HEK293 (cell line): ENCODE results near the gene COTL1.

Experiments used
- CTCF ChIA-PET: fragments of 350-600 bp; formaldehyde crosslinking; extraction: SDS; loops from one replicate; lab custom pipeline; 2021; ENCODE audit warnings: antibody characterized with exemption; lab: Yijun Ruan, JAX
- POLR2A ChIA-PET: fragments of 300-600 bp; formaldehyde crosslinking; extraction: SDS; loops from one replicate; lab custom pipeline; 2020; ENCODE audit warnings: antibody characterized with exemption, inconsistent platforms; lab: Yijun Ruan, JAX
- H3K27ac ChIP-seq: fragments of 200-500 bp; sonication (Bioruptor generic); 2 replicates; pipeline ENCODE4 v1.5.1; 2014; ENCODE audit warnings: low read depth, low read length, control low read depth, inconsistent platforms; ENCODE audit errors: extremely low read depth
- H3K36me3 ChIP-seq, 2 experiments: fragments of 200-500 bp in 1 of 2; sonication (Bioruptor generic) in 1 of 2; 1 replicate in 1 of 2; 2 replicates in 1 of 2; pipeline ENCODE4 v1.5.1; 2014 to 2017; ENCODE audit warnings: inconsistent platforms in 2 of 2, low read length in 2 of 2; ENCODE audit not compliant: control insufficient read depth in 2 of 2, insufficient read depth in 1 of 2
- H3K4me1 ChIP-seq: fragments of 200-500 bp; sonication (Bioruptor generic); 2 replicates; pipeline ENCODE4 v1.5.1; 2014; ENCODE audit warnings: mild to moderate bottlenecking, low read length, inconsistent platforms; ENCODE audit not compliant: control insufficient read depth, insufficient read depth
- H3K4me3 ChIP-seq: 2 replicates; pipeline ENCODE4 v1.5.1; 2011; ENCODE audit warnings: low read depth, mild to moderate bottlenecking, control low read depth, low read length, moderate library complexity
- H3K9me3 ChIP-seq: fragments of 200-500 bp; sonication (Bioruptor generic); 2 replicates; pipeline ENCODE4 v1.5.1; 2014; ENCODE audit warnings: low read depth, low read length, inconsistent platforms; ENCODE audit not compliant: control insufficient read depth, insufficient read depth
- GFI1B ChIP-seq: fragments of 450-650 bp; formaldehyde crosslinking; IDR thresholded peaks from 2 replicates; pipeline ENCODE4 v1.5.1; 2016; ENCODE audit warnings: missing biosample characterization, missing genetic modification characterization
- GLIS1 ChIP-seq: fragments of 450-650 bp; formaldehyde crosslinking; IDR thresholded peaks from 2 replicates; pipeline ENCODE4 v1.5.1; 2016; ENCODE audit warnings: missing biosample characterization, missing genetic modification characterization
- SETDB1 ChIP-seq: IDR thresholded peaks from one replicate; pipeline ENCODE4 v1.6.1; 2017; ENCODE audit warnings: mild to moderate bottlenecking, low read length, moderate library complexity, mixed read lengths; ENCODE audit not compliant: insufficient read length
- TSHZ1 ChIP-seq: fragments of 450-650 bp; formaldehyde crosslinking; IDR thresholded peaks from 2 replicates; pipeline ENCODE4 v1.5.1; 2016; ENCODE audit warnings: missing biosample characterization, missing genetic modification characterization, borderline replicate concordance
- ZFP3 ChIP-seq: fragments of 450-650 bp; formaldehyde crosslinking; IDR thresholded peaks from 2 replicates; pipeline ENCODE4 v1.5.1; 2016; ENCODE audit warnings: low read depth, missing biosample characterization, missing genetic modification characterization
- ZNF155 ChIP-seq: fragments of 450-650 bp; formaldehyde crosslinking; IDR thresholded peaks from 2 replicates; pipeline ENCODE4 v1.5.1; 2016; ENCODE audit warnings: missing biosample characterization, missing genetic modification characterization
- ZNF174 ChIP-seq: fragments of 450-650 bp; formaldehyde crosslinking; IDR thresholded peaks from 2 replicates; pipeline ENCODE4 v1.5.0; 2017; ENCODE audit warnings: missing biosample characterization, mild to moderate bottlenecking, missing genetic modification characterization
- ZNF2 ChIP-seq: fragments of 450-650 bp; formaldehyde crosslinking; IDR thresholded peaks from 2 replicates; pipeline ENCODE4 v1.5.1; 2016; ENCODE audit warnings: missing biosample characterization, missing genetic modification characterization
- ZNF223 ChIP-seq: fragments of 450-650 bp; formaldehyde crosslinking; IDR thresholded peaks from 2 replicates; pipeline ENCODE4 v1.5.1; 2016; ENCODE audit warnings: missing biosample characterization, missing genetic modification characterization
- ZNF302 ChIP-seq: fragments of 450-650 bp; formaldehyde crosslinking; IDR thresholded peaks from 2 replicates; pipeline ENCODE4 v1.5.1; 2016; ENCODE audit warnings: missing biosample characterization, missing genetic modification characterization, low read depth
- ZNF311 ChIP-seq: fragments of 450-650 bp; formaldehyde crosslinking; IDR thresholded peaks from 2 replicates; pipeline ENCODE4 v1.5.1; 2017; ENCODE audit warnings: missing biosample characterization, missing genetic modification characterization, borderline replicate concordance
- ZNF354C ChIP-seq: fragments of 450-650 bp; formaldehyde crosslinking; IDR thresholded peaks from 2 replicates; pipeline ENCODE4 v1.5.1; 2016; ENCODE audit warnings: missing biosample characterization, missing genetic modification characterization, low read depth, borderline replicate concordance
- ZNF416 ChIP-seq: fragments of 450-650 bp; formaldehyde crosslinking; IDR thresholded peaks from 2 replicates; pipeline ENCODE4 v1.5.1; 2016; ENCODE audit warnings: missing biosample characterization, missing genetic modification characterization
- ZNF433 ChIP-seq: fragments of 450-650 bp; formaldehyde crosslinking; IDR thresholded peaks from 2 replicates; pipeline ENCODE4 v1.5.1; 2016; ENCODE audit warnings: missing biosample characterization, missing genetic modification characterization, low read depth
- ZNF514 ChIP-seq: fragments of 450-650 bp; formaldehyde crosslinking; IDR thresholded peaks from 2 replicates; pipeline ENCODE4 v1.5.1; 2016; ENCODE audit warnings: missing biosample characterization, missing genetic modification characterization
- ZNF654 ChIP-seq: fragments of 450-650 bp; formaldehyde crosslinking; IDR thresholded peaks from 2 replicates; pipeline ENCODE4 v1.5.1; 2016; ENCODE audit warnings: low read depth, missing biosample characterization, missing genetic modification characterization
- ZNF707 ChIP-seq: fragments of 450-650 bp; formaldehyde crosslinking; IDR thresholded peaks from 2 replicates; pipeline ENCODE4 v1.5.1; 2016; ENCODE audit warnings: missing biosample characterization, missing genetic modification characterization
- ZNF76 ChIP-seq: fragments of 450-650 bp; formaldehyde crosslinking; IDR thresholded peaks from 2 replicates; pipeline ENCODE4; 2016; ENCODE audit warnings: low read depth, missing biosample characterization, missing genetic modification characterization, borderline replicate concordance
- ZNF791 ChIP-seq: fragments of 450-650 bp; formaldehyde crosslinking; IDR thresholded peaks from 2 replicates; pipeline ENCODE4 v1.5.1; 2016; ENCODE audit warnings: missing biosample characterization, missing genetic modification characterization
- ZNF837 ChIP-seq: fragments of 450-650 bp; formaldehyde crosslinking; IDR thresholded peaks from 2 replicates; pipeline ENCODE4 v1.5.1; 2016; ENCODE audit warnings: missing biosample characterization, missing genetic modification characterization
- TF ChIP-seq, protein P1 (sequence below): fragments of 450-650 bp; formaldehyde crosslinking; IDR thresholded peaks from 2 replicates; pipeline ENCODE4 v1.5.1; 2016; ENCODE audit warnings: missing biosample characterization, missing genetic modification characterization
- TF ChIP-seq, protein P2 (sequence below): fragments of 450-650 bp; formaldehyde crosslinking; IDR thresholded peaks from 2 replicates; pipeline ENCODE4 v1.5.1; 2016; ENCODE audit warnings: missing biosample characterization, missing genetic modification characterization

The COTL1 gene

DNA sequence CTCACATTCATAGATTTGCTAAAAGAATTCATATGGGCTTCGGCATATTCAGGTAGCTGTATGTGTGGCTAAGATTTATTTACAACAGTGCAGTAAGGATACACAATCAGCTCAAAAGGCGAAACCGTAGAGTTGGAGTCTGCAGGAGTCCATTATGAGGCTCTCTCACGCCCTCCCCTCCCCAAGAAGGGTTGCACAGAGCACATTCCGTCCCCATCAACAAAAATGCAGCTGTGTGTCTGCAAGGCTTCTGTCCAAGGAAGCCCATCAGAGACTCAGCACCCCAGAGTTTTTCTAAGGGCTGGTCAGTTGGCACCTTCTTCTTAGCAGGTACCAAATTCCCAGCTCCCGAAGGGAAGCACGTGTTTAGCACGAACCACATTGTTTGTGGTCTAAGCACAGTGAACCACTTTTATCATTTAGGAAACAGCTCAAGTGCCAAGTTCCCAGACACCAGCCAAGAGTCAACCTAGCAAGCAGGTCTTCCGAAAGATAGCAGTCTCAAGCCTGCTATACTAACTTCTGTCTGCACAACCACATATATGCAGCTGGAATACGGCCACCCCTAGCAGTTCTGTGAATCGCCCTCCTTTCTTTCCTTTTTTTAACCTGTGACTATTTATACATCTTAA is 84.9 kb downstream of the COTL1 start (continued):
- no peak for TF ChIP-seq ZNF791
- TF ChIP-seq ZNF354C (tag by site-specific recombination): no peak
- TF ChIP-seq ZNF837: no peak
- no peak for TF ChIP-seq ZNF311
- TF ChIP-seq ZNF433 (tag by site-specific recombination): no peak
- TF ChIP-seq, protein P1, sequence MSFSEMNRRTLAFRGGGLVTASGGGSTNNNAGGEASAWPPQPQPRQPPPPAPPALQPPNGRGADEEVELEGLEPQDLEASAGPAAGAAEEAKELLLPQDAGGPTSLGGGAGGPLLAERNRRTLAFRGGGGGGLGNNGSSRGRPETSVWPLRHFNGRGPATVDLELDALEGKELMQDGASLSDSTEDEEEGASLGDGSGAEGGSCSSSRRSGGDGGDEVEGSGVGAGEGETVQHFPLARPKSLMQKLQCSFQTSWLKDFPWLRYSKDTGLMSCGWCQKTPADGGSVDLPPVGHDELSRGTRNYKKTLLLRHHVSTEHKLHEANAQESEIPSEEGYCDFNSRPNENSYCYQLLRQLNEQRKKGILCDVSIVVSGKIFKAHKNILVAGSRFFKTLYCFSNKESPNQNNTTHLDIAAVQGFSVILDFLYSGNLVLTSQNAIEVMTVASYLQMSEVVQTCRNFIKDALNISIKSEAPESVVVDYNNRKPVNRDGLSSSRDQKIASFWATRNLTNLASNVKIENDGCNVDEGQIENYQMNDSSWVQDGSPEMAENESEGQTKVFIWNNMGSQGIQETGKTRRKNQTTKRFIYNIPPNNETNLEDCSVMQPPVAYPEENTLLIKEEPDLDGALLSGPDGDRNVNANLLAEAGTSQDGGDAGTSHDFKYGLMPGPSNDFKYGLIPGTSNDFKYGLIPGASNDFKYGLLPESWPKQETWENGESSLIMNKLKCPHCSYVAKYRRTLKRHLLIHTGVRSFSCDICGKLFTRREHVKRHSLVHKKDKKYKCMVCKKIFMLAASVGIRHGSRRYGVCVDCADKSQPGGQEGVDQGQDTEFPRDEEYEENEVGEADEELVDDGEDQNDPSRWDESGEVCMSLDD (tag by site-specific recombination): no peak
- no peak for TF ChIP-seq ZNF654 (tag by site-specific recombination)
- TF ChIP-seq ZNF416 (tag by site-specific recombination): no peak
- TF ChIP-seq TSHZ1 (tag by site-specific recombination): no peak
- no peak for TF ChIP-seq ZFP3
- no peak for TF ChIP-seq ZNF707 (tag by site-specific recombination)

DNA sequence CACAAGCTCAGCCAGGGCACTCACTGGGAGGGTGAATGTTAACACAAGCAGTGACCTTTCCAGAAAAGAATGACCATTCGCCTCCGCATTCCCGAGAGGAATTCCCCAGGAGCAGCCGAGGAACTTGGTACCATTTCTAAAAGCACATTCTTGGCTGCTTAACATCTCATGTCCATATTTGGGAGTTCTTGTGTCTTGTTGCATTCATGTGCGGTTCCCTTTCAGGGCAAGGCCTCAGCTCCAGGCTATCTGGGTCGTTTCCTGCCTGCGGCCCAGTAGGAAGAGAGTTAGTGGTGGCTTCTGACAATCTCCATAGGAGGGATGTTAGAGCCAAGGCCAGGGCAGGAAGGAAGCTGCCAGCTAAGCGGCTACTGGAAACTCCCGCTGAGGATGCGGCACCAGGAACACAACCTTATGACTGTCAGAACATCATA is 85.6 kb downstream of the COTL1 start:
- Histone ChIP-seq H3K9me3 (no peaks in the 10 kb centered on the region), H3K4me1 (no peaks in the 10 kb centered on the region), H3K4me3 (no peak overlapping the region), H3K27ac (no peak overlapping the region), H3K36me3 (no peaks in the 10 kb centered on the region)
- ChIA-PET POLR2A (no interaction called here), CTCF (interaction anchor here (0.7 to 3.5 kb wide), 5 partner anchors 22 to 1997 kb away, joined by 3 to 17 read pairs (median 5); no protein-coding TSS in a partner anchor)
- no peak for TF ChIP-seq ZNF514 (tag by site-specific recombination)
- no peak for TF ChIP-seq GLIS1
- TF ChIP-seq SETDB1: no peak
- no peak for TF ChIP-seq ZNF223
- TF ChIP-seq ZNF76 (tag by site-specific recombination): no peak
- no peak for TF ChIP-seq ZNF302 (tag by site-specific recombination)
- no peak for TF ChIP-seq GFI1B (tag by site-specific recombination)
- TF ChIP-seq ZNF155 (tag by site-specific recombination): no peak
- TF ChIP-seq, all 188 proteins: peak for 0

- H3K4me1 ChIP-seq: no peaks in the 10 kb centered on the region
- ChIA-PET POLR2A (no interaction called here), CTCF (interaction anchor here (0.7 to 3.5 kb wide), 3 partner anchors 21 to 343 kb away, joined by 3 to 17 read pairs (median 4); no protein-coding TSS in a partner anchor)
- no peaks in the 10 kb centered on the region for H3K9me3 ChIP-seq
- no peaks in the 10 kb centered on the region for H3K36me3 ChIP-seq
- no peak overlapping the region for H3K4me3 ChIP-seq
- no peak for TF ChIP-seq ZNF2 (tag by site-specific recombination)
- TF ChIP-seq, protein P2, sequence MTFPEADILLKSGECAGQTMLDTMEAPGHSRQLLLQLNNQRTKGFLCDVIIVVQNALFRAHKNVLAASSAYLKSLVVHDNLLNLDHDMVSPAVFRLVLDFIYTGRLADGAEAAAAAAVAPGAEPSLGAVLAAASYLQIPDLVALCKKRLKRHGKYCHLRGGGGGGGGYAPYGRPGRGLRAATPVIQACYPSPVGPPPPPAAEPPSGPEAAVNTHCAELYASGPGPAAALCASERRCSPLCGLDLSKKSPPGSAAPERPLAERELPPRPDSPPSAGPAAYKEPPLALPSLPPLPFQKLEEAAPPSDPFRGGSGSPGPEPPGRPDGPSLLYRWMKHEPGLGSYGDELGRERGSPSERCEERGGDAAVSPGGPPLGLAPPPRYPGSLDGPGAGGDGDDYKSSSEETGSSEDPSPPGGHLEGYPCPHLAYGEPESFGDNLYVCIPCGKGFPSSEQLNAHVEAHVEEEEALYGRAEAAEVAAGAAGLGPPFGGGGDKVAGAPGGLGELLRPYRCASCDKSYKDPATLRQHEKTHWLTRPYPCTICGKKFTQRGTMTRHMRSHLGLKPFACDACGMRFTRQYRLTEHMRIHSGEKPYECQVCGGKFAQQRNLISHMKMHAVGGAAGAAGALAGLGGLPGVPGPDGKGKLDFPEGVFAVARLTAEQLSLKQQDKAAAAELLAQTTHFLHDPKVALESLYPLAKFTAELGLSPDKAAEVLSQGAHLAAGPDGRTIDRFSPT (tag by site-specific recombination): no peak
- no peak for TF ChIP-seq ZNF174 (tag by site-specific recombination)
- H3K27ac ChIP-seq: no peak overlapping the region
Measured at GRCh38 chr16:84531671-84532111, 86.2 kb downstream of the COTL1 start.
